GM12878 (cell line): ENCODE data around the gene HIVEP3. TPM values are rescaled to one million over a fixed set of nuclear protein-coding genes. Genes with fewer than 3 reads are reported as not detected.

Experiments
- CBX5 ChIP-seq: sonication (generic); IDR thresholded peaks from 2 replicates; pipeline ENCODE4 v1.6.1; 2016; ENCODE audit warnings: low read depth, moderate library complexity, mild to moderate bottlenecking, inconsistent platforms
- CHD1 ChIP-seq: IDR thresholded peaks from 2 replicates; pipeline ENCODE4 v1.6.1; 2012; ENCODE audit warnings: low read depth, low read length, improper control_type of control experiment
- CHD2 ChIP-seq: IDR thresholded peaks from 2 replicates; pipeline ENCODE4 v1.6.1; 2011; ENCODE audit warnings: low read depth, low read length, improper control_type of control experiment, borderline replicate concordance
- EED ChIP-seq: sonication (generic); IDR thresholded peaks from 2 replicates; pipeline ENCODE4 v1.6.1; 2016; ENCODE audit warnings: antibody characterized with exemption, low read depth
- ETV6 ChIP-seq, 2 experiments: fragments of 450-650 bp in 1 of 2; IDR thresholded peaks in 1 of 2; conservative IDR thresholded peaks in 1 of 2; 2 replicates each; pipeline ENCODE4 v1.6.1; 2014; ENCODE audit warnings: antibody characterized with exemption in 1 of 2, borderline replicate concordance in 1 of 2, low read depth in 1 of 2, mild to moderate bottlenecking in 1 of 2, moderate library complexity in 1 of 2
- FOS ChIP-seq: IDR thresholded peaks from 3 replicates; pipeline ENCODE4 v1.6.1; 2011; ENCODE audit warnings: borderline replicate concordance; ENCODE audit not compliant: insufficient read length; ENCODE audit errors: extremely low read depth
- FOXM1 ChIP-seq: IDR thresholded peaks from 2 replicates; pipeline ENCODE4 v1.6.1; 2012; ENCODE audit warnings: low read depth, mild to moderate bottlenecking, inconsistent platforms, low read length, moderate library complexity
- GATAD2B ChIP-seq: fragments of 450-650 bp; conservative IDR thresholded peaks from 2 replicates; pipeline ENCODE4 v1.6.1; 2017; ENCODE audit warnings: low read depth, mild to moderate bottlenecking, moderate library complexity
- NFXL1 ChIP-seq: fragments of 450-650 bp; IDR thresholded peaks from 2 replicates; pipeline ENCODE4 v1.6.1; 2017; ENCODE audit warnings: antibody characterized with exemption, mild to moderate bottlenecking, borderline replicate concordance
- NFYB ChIP-seq: IDR thresholded peaks from 2 replicates; pipeline ENCODE4 v1.6.1; 2011; ENCODE audit warnings: low read depth, mild to moderate bottlenecking, low read length, improper control_type of control experiment, moderate library complexity; ENCODE audit not compliant: insufficient read depth
- NRF1 ChIP-seq: conservative IDR thresholded peaks from 2 replicates; pipeline ENCODE4 v1.6.1; 2011; ENCODE audit warnings: mild to moderate bottlenecking, low read depth, low read length, improper control_type of control experiment
- POLR2A ChIP-seq: IDR thresholded peaks from 2 replicates; pipeline ENCODE4 v1.6.1; 2011; ENCODE audit warnings: low read depth, mild to moderate bottlenecking, low read length
- POU2F2 ChIP-seq: IDR thresholded peaks from 3 replicates; pipeline ENCODE4 v1.6.1; 2011; ENCODE audit warnings: low read depth, mild to moderate bottlenecking, low read length, borderline replicate concordance
- TCF7 ChIP-seq: IDR thresholded peaks from 2 replicates; pipeline ENCODE4 v1.6.1; 2014; ENCODE audit warnings: antibody characterized with exemption, borderline replicate concordance
- polyA plus RNA-seq, 11 experiments: library from polyadenylated mRNA; depleted of rRNA in 4 of 11; unstranded in 6 of 11; stranded (reverse) in 5 of 11; fragments of >200 nt; fragmentation: Nextera tagmentation in 4 of 11; fragmentation: Illumina TruSeq in 1 of 11; extraction: Ambion mirVana in 4 of 11; extraction: Trizol in 1 of 11; gene quantifications; 1 replicate in 1 of 11; 2 replicates in 10 of 11; pipeline versions ENCODE4 v1.2.1 to v1.2.3, GENCODE V29; 2011 to 2016; ENCODE audit warnings: inconsistent platforms in 2 of 11, missing spikeins in 2 of 11, low read depth in 1 of 11
- total RNA-seq, 4 experiments: library from RNA; depleted of rRNA in 3 of 4; stranded (reverse); fragments of >200 nt in 3 of 4; fragmentation: Illumina TruSeq in 1 of 4; extraction: Trizol in 1 of 4; gene quantifications; 2 replicates each; pipeline versions ENCODE4 v1.2.1 to v1.2.3, GENCODE V29; 2013 to 2021
- TF ChIP-seq, protein P1 (sequence below): fragments of 450-650 bp; IDR thresholded peaks from 2 replicates; pipeline ENCODE4 v1.6.1; 2018; ENCODE audit warnings: borderline replicate concordance, mild to moderate bottlenecking; ENCODE audit not compliant: partially characterized antibody
- TF ChIP-seq, protein P2 (sequence below): fragments of 450-650 bp; conservative IDR thresholded peaks from 2 replicates; pipeline ENCODE4 v1.6.1; 2017; ENCODE audit warnings: mild to moderate bottlenecking, moderate library complexity
- TF ChIP-seq, protein P3 (sequence below): fragments of 150-350 bp; IDR thresholded peaks from 2 replicates; pipeline ENCODE4 v1.6.1; 2016; ENCODE audit warnings: low read depth, low read length
- TF ChIP-seq, protein P4 (sequence below): IDR thresholded peaks from 2 replicates; pipeline ENCODE4 v1.6.1; 2011; ENCODE audit warnings: low read depth, low read length, improper control_type of control experiment, borderline replicate concordance

Gene HIVEP3
- total and polyA plus RNA-seq, 10 of the 15 experiments (the other 5 are each of a cell fraction or from before 2014, with no cell fraction given) = 1.8 to 13.6 (median 3.8) TPM

DNA sequence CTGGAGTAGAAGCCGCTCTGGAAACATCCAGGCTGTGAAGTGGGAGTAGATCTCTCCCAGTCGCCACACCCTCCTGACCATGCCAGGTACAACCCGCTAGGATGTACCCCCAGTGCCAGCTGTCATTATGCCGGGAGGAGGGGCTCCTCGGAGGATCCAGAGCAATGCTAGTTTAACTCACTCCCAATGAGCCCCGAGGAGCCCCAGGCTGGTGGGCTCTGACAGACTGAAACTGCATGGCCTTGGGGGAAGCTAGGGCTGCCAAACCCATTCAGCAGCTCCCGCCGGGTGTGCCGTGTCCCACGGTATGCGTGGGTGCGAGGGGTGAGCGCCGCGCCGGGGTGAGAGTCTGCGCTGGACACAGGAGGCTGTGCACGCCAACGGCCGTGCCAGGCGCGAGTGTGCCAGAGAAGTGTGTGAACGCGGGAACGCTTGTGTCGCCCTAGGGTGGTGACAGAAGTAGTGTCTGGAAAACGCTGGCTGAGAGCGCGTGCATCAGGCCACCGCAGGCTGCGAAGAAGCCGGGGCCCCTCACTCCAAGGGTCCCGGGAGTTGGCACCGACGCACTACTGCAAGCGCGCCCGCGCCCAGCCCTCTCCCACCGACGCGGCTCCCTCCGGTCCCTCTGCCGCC is 257.2 kb downstream of the HIVEP3 start (continued):
- TF ChIP-seq, protein P1, sequence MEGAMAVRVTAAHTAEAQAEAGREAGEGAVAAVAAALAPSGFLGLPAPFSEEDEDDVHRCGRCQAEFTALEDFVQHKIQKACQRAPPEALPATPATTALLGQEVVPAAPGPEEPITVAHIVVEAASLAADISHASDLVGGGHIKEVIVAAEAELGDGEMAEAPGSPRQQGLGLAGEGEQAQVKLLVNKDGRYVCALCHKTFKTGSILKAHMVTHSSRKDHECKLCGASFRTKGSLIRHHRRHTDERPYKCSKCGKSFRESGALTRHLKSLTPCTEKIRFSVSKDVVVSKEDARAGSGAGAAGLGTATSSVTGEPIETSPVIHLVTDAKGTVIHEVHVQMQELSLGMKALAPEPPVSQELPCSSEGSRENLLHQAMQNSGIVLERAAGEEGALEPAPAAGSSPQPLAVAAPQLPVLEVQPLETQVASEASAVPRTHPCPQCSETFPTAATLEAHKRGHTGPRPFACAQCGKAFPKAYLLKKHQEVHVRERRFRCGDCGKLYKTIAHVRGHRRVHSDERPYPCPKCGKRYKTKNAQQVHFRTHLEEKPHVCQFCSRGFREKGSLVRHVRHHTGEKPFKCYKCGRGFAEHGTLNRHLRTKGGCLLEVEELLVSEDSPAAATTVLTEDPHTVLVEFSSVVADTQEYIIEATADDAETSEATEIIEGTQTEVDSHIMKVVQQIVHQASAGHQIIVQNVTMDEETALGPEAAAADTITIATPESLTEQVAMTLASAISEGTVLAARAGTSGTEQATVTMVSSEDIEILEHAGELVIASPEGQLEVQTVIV = no peak
- no peak for TF ChIP-seq NFXL1
- no peak for TF ChIP-seq NRF1
- TF ChIP-seq CBX5 = no peak
- TF ChIP-seq POLR2A = peak; percentile 32; the same call in 1 of the 2 replicates
- TF ChIP-seq FOS = no peak
- 0 out of 3 replicates have a peak, but pooled peaks have one; percentile 4 for TF ChIP-seq POU2F2
- TF ChIP-seq GATAD2B = peak; percentile 48
- no peak for TF ChIP-seq ETV6 (conservative IDR thresholded peaks at IDR 0.05 in 1 of 2, IDR thresholded peaks at IDR 0.05 in 1 of 2; ENCODE audit: borderline replicate concordance in 1 of 2, low read depth in 1 of 2)
- no peak for TF ChIP-seq EED
- TF ChIP-seq, protein P2, sequence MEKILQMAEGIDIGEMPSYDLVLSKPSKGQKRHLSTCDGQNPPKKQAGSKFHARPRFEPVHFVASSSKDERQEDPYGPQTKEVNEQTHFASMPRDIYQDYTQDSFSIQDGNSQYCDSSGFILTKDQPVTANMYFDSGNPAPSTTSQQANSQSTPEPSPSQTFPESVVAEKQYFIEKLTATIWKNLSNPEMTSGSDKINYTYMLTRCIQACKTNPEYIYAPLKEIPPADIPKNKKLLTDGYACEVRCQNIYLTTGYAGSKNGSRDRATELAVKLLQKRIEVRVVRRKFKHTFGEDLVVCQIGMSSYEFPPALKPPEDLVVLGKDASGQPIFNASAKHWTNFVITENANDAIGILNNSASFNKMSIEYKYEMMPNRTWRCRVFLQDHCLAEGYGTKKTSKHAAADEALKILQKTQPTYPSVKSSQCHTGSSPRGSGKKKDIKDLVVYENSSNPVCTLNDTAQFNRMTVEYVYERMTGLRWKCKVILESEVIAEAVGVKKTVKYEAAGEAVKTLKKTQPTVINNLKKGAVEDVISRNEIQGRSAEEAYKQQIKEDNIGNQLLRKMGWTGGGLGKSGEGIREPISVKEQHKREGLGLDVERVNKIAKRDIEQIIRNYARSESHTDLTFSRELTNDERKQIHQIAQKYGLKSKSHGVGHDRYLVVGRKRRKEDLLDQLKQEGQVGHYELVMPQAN = 0 out of 2 replicates have a peak, but pooled peaks have one; percentile 54
- TF ChIP-seq FOXM1 = no peak
- TF ChIP-seq, protein P3, sequence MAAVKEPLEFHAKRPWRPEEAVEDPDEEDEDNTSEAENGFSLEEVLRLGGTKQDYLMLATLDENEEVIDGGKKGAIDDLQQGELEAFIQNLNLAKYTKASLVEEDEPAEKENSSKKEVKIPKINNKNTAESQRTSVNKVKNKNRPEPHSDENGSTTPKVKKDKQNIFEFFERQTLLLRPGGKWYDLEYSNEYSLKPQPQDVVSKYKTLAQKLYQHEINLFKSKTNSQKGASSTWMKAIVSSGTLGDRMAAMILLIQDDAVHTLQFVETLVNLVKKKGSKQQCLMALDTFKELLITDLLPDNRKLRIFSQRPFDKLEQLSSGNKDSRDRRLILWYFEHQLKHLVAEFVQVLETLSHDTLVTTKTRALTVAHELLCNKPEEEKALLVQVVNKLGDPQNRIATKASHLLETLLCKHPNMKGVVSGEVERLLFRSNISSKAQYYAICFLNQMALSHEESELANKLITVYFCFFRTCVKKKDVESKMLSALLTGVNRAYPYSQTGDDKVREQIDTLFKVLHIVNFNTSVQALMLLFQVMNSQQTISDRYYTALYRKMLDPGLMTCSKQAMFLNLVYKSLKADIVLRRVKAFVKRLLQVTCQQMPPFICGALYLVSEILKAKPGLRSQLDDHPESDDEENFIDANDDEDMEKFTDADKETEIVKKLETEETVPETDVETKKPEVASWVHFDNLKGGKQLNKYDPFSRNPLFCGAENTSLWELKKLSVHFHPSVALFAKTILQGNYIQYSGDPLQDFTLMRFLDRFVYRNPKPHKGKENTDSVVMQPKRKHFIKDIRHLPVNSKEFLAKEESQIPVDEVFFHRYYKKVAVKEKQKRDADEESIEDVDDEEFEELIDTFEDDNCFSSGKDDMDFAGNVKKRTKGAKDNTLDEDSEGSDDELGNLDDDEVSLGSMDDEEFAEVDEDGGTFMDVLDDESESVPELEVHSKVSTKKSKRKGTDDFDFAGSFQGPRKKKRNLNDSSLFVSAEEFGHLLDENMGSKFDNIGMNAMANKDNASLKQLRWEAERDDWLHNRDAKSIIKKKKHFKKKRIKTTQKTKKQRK = no peak
- TF ChIP-seq CHD1 = no peak
- TF ChIP-seq TCF7 = no peak
- TF ChIP-seq, protein P4, sequence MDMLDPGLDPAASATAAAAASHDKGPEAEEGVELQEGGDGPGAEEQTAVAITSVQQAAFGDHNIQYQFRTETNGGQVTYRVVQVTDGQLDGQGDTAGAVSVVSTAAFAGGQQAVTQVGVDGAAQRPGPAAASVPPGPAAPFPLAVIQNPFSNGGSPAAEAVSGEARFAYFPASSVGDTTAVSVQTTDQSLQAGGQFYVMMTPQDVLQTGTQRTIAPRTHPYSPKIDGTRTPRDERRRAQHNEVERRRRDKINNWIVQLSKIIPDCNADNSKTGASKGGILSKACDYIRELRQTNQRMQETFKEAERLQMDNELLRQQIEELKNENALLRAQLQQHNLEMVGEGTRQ = no peak
- 0 out of 2 replicates have a peak, but pooled peaks have one; percentile 14 for TF ChIP-seq CHD2
- TF ChIP-seq NFYB = no peak
